IMR-90 (cell line): ENCODE data around the gene ELOA. TPM values are rescaled to one million over a fixed set of nuclear protein-coding genes. Genes with fewer than 3 reads are reported as not detected.
A peak's percentile ranks its signal among the peaks of the same experiment; 100 is the strongest.

Experiments used
- ATAC-seq: fragments of 200-7000 bp; cut with Tn5 transposase; 2 replicates; pipeline ENCODE4 v1.9.1; 2020; ENCODE audit warnings: low read depth, mild to moderate bottlenecking, moderate library complexity
- BruUV-seq: library from RNA; stranded (reverse); fragments of 400-500 nt; replicated peaks from 2 replicates; lab custom pipeline; 2021; lab: Mats Ljungman, UMichigan
- CTCF ChIA-PET: fragments of 300-600 bp; formaldehyde crosslinking; extraction: SDS; loops from one replicate; lab custom pipeline; 2021; ENCODE audit warnings: antibody characterized with exemption; lab: Yijun Ruan, JAX
- POLR2A ChIA-PET: fragments of 300-600 bp; sonication (Branson Sonifier 250); formaldehyde crosslinking; loops from one replicate; lab custom pipeline; 2022; ENCODE audit warnings: antibody characterized with exemption; ENCODE audit not compliant: unreplicated experiment; lab: Charles Lee
- DNase-seq: peaks from one replicate; pipeline ENCODE4 v3.0.0; 2013
- H2AFZ ChIP-seq: replicated peaks from 2 replicates; pipeline ENCODE3; 2013; ENCODE audit warnings: low read length, mild to moderate bottlenecking; ENCODE audit not compliant: poor library complexity
- H2AK5ac ChIP-seq: 2 replicates; pipeline ENCODE4 v1.6.1; 2013; ENCODE audit warnings: low read depth, low read length, inconsistent platforms
- H2AK9ac ChIP-seq: replicated peaks from 2 replicates; pipeline ENCODE3; 2013; ENCODE audit warnings: mild to moderate bottlenecking, low read depth, low read length, moderate library complexity; ENCODE audit not compliant: poor library complexity
- H2BK120ac ChIP-seq: 2 replicates; pipeline ENCODE4 v1.6.1; 2013; ENCODE audit warnings: low read depth, low read length, inconsistent platforms
- H2BK15ac ChIP-seq: 3 replicates; pipeline ENCODE4 v1.6.1; 2013; ENCODE audit warnings: low read depth, low read length, inconsistent platforms
- H2BK20ac ChIP-seq: 2 replicates; pipeline ENCODE4 v1.6.1; 2013; ENCODE audit warnings: low read depth, mild to moderate bottlenecking, inconsistent platforms, low read length, moderate library complexity
- H2BK5ac ChIP-seq: 2 replicates; pipeline ENCODE4 v1.6.1; 2013; ENCODE audit warnings: mild to moderate bottlenecking, low read depth, low read length, inconsistent platforms; ENCODE audit not compliant: poor library complexity, severe bottlenecking
- H3K14ac ChIP-seq: replicated peaks from 2 replicates; pipeline ENCODE4 v1.6.1; 2013; ENCODE audit warnings: low read depth, low read length, inconsistent platforms
- H3K18ac ChIP-seq: 2 replicates; pipeline ENCODE4 v1.6.1; 2013; ENCODE audit warnings: low read depth, low read length, control low read depth
- H3K23ac ChIP-seq: 2 replicates; pipeline ENCODE4 v1.6.1; 2013; ENCODE audit warnings: low read depth, low read length, inconsistent platforms
- H3K27ac ChIP-seq: 2 replicates; pipeline ENCODE4 v1.5.1; 2013; ENCODE audit warnings: mild to moderate bottlenecking, control low read depth, low read length; ENCODE audit not compliant: insufficient read depth
- H3K27me3 ChIP-seq: 2 replicates; pipeline ENCODE4 v1.6.1; 2013; ENCODE audit warnings: low read length; ENCODE audit not compliant: control insufficient read depth, insufficient read depth
- H3K36me3 ChIP-seq: 2 replicates; pipeline ENCODE4 v1.6.1; 2013; ENCODE audit warnings: low read length, mixed read lengths; ENCODE audit not compliant: control insufficient read depth, insufficient read depth
- H3K4ac ChIP-seq: 2 replicates; pipeline ENCODE4 v1.6.1; 2013; ENCODE audit warnings: low read depth, low read length, inconsistent platforms
- H3K4me1 ChIP-seq: 2 replicates; pipeline ENCODE4 v1.6.1; 2013; ENCODE audit warnings: low read length, mixed read lengths; ENCODE audit not compliant: control insufficient read depth, insufficient read depth
- H3K4me2 ChIP-seq: 2 replicates; pipeline ENCODE4 v1.6.1; 2013; ENCODE audit warnings: low read depth, mild to moderate bottlenecking, control low read depth, low read length, moderate library complexity
- H3K4me3 ChIP-seq: 2 replicates; pipeline ENCODE4 v1.5.1; 2013; ENCODE audit warnings: low read depth, mild to moderate bottlenecking, control low read depth, low read length, moderate library complexity; ENCODE audit not compliant: insufficient read depth
- H3K56ac ChIP-seq: 2 replicates; pipeline ENCODE4 v1.6.1; 2013; ENCODE audit warnings: low read length, inconsistent platforms; ENCODE audit not compliant: insufficient read depth; ENCODE audit errors: extremely low read depth
- H3K79me1 ChIP-seq, 2 experiments: 2 replicates each; pipeline ENCODE4 v1.6.1; 2013; ENCODE audit warnings: low read length in 2 of 2, inconsistent platforms in 1 of 2, low read depth in 1 of 2
- H3K9ac ChIP-seq: 2 replicates; pipeline ENCODE4 v1.6.1; 2013; ENCODE audit warnings: low read depth, low read length, control low read depth
- H3K9me1 ChIP-seq: 2 replicates; pipeline ENCODE4 v1.6.1; 2013; ENCODE audit warnings: low read length, inconsistent platforms; ENCODE audit not compliant: insufficient read depth
- H3K9me3 ChIP-seq: 2 replicates; pipeline ENCODE4 v1.6.1; 2013; ENCODE audit warnings: low read length; ENCODE audit not compliant: control insufficient read depth, insufficient read depth
- H4K20me1 ChIP-seq: 2 replicates; pipeline ENCODE4 v1.6.1; 2013; ENCODE audit warnings: low read length, inconsistent platforms; ENCODE audit not compliant: insufficient read depth
- H4K5ac ChIP-seq: 2 replicates; pipeline ENCODE4 v1.6.1; 2013; ENCODE audit warnings: mild to moderate bottlenecking, low read depth, low read length, control low read depth
- H4K8ac ChIP-seq, 2 experiments: 2 replicates each; pipeline ENCODE4 v1.6.1; 2013; ENCODE audit warnings: low read depth in 2 of 2, low read length in 2 of 2, control low read depth in 1 of 2, inconsistent platforms in 1 of 2
- H4K91ac ChIP-seq: 2 replicates; pipeline ENCODE4 v1.6.1; 2013; ENCODE audit warnings: low read depth, low read length, inconsistent platforms; ENCODE audit not compliant: insufficient read depth
- BHLHE40 ChIP-seq: fragments of 150-350 bp; IDR thresholded peaks from 2 replicates; pipeline ENCODE4 v1.6.1; 2016; ENCODE audit warnings: mild to moderate bottlenecking, low read depth, low read length
- MAFK ChIP-seq: IDR thresholded peaks from 2 replicates; pipeline ENCODE4 v1.6.1; 2012; ENCODE audit warnings: low read depth, low read length, improper control_type of control experiment
- RFX5 ChIP-seq: IDR thresholded peaks from 2 replicates; pipeline ENCODE4 v1.8.0; 2012; ENCODE audit warnings: low read depth, mild to moderate bottlenecking, low read length, moderate library complexity
- SMC3 ChIP-seq: fragments of 150-350 bp; IDR thresholded peaks from 2 replicates; pipeline ENCODE4 v1.6.1; 2016; ENCODE audit warnings: low read depth, mild to moderate bottlenecking, antibody characterized with exemption, low read length, moderate library complexity
- WGBS, 2 experiments: methylation state at CpG; one replicate each; pipeline versions ENCODE4 v1.1.5 to v1.1.7; 2013; ENCODE audit warnings: missing lambda C conversion rate in 2 of 2; ENCODE audit not compliant: insufficient read length in 1 of 2; ENCODE audit errors: extremely low coverage in 2 of 2; 5-methylcytosine and 5-hydroxymethylcytosine counted together
- dilution Hi-C: fragments of 300-500 bp; cut with HindIII; formaldehyde crosslinking; loops from one replicate; pipeline ENCODE4 v1.14.3; 2018; ENCODE audit warnings: low sequenced_read_pairs; ENCODE audit not compliant: unreplicated experiment
- in situ Hi-C: fragments of 300-500 bp; cut with MboI; formaldehyde crosslinking; loops from 3 replicates; pipeline ENCODE4 v1.14.3; 2019; ENCODE audit warnings: low sequenced_read_pairs, inconsistent platforms, mixed read lengths
- intact Hi-C: fragments of 100-400 bp; cut with micrococcal nuclease; formaldehyde crosslinking; loops from 2 replicates; pipeline ENCODE4 v1.10.0; 2022
- polyA plus RNA-seq, 3 experiments: library from polyadenylated mRNA; depleted of rRNA; stranded (reverse); fragments of >200 nt; gene quantifications; 2 replicates each; pipeline ENCODE4 v1.2.3, GENCODE V29; 2012; ENCODE audit warnings: low replicate concordance in 1 of 3
- total RNA-seq: library from RNA; depleted of rRNA; stranded (reverse); fragments of >200 nt; gene quantifications from 2 replicates; pipeline ENCODE4 v1.2.3, GENCODE V29; 2012
- TF ChIP-seq, protein P1 (sequence below): conservative IDR thresholded peaks from 2 replicates; pipeline ENCODE4 v1.5.1; 2012; ENCODE audit warnings: mild to moderate bottlenecking, low read depth, low read length, improper control_type of control experiment

The ELOA gene
- total and polyA plus RNA-seq, 2 of the 4 experiments (the other 2 are of a cell fraction): 22.9 to 40.7 TPM

DNA sequence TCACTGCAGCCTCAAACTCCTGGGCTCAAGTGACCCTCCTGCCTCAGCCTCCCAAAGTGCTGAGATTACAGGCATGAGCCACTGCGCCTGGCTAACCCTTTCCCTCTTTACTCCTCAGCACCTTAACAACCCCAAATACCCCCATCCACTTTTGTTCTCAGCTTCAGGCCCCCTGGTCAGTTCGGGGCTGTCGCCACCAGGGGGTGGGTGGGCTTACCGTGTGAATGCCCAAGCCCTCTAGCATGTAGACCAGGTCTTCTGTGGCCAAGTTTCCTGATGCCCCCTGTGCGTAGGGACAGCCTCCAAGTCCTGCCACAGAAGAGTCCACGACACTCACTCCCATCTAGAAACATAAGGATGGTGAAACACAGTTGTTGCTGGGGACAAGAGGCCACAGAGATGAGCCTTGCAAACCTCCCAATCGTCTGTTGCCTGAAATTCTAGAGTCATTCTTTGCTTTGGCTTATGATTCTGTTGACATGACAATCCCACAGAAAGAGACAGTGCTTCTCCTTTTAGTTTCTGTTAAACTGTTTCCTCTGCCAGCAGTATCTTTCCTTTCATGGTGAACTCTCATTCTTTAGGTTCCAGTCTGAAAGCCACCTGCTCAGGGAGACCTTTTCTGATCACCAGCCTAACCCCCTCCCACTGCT, 61.0 kb downstream of the ELOA start:
- H3K27me3 ChIP-seq: no peaks in the 10 kb centered on the region
- BruUV-seq: no TSS peak
- H2BK15ac ChIP-seq: no peak overlapping the region
- no peak overlapping the region for H4K5ac ChIP-seq
- no peak overlapping the region for H3K4ac ChIP-seq
- no peak overlapping the region for H2AK9ac ChIP-seq
- ATAC-seq: no peak
- no peak overlapping the region for H2AFZ ChIP-seq
- no peak overlapping the region for H3K18ac ChIP-seq
- H2BK5ac ChIP-seq: no peak overlapping the region
- H4K20me1 ChIP-seq: no peaks in the 10 kb centered on the region
- ChIA-PET POLR2A (no interaction called here), CTCF (no interaction called here)
- WGBS, 2 experiments: 74% methylated on average over 2 of the region's 7 CpGs; no CpG with 5 or more reads in 1 of the 2 experiments
- H3K4me3 ChIP-seq: no peak overlapping the region
- no peak overlapping the region for H2BK120ac ChIP-seq
- no peaks in the 10 kb centered on the region for H3K9me3 ChIP-seq
- peaks cover 4% of the 10 kb centered on the region; the same call in 1 of the 2 replicates for H3K4me1 ChIP-seq
- H3K79me1 ChIP-seq: peaks cover 13 to 14% of the 10 kb centered on the region in 2 experiments
- H4K8ac ChIP-seq: no peak overlapping the region
- no peak overlapping the region for H3K23ac ChIP-seq
- H2BK20ac ChIP-seq: no peak overlapping the region
- dilution Hi-C loops: no loop called here
- DNase-seq: no peak
- no peak for TF ChIP-seq MAFK
- TF ChIP-seq, protein P1, sequence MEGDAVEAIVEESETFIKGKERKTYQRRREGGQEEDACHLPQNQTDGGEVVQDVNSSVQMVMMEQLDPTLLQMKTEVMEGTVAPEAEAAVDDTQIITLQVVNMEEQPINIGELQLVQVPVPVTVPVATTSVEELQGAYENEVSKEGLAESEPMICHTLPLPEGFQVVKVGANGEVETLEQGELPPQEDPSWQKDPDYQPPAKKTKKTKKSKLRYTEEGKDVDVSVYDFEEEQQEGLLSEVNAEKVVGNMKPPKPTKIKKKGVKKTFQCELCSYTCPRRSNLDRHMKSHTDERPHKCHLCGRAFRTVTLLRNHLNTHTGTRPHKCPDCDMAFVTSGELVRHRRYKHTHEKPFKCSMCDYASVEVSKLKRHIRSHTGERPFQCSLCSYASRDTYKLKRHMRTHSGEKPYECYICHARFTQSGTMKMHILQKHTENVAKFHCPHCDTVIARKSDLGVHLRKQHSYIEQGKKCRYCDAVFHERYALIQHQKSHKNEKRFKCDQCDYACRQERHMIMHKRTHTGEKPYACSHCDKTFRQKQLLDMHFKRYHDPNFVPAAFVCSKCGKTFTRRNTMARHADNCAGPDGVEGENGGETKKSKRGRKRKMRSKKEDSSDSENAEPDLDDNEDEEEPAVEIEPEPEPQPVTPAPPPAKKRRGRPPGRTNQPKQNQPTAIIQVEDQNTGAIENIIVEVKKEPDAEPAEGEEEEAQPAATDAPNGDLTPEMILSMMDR: 0 out of 2 replicates have a peak, but pooled peaks have one; percentile 16
- TF ChIP-seq RFX5: no peak
- TF ChIP-seq BHLHE40: no peak
- no peak for TF ChIP-seq SMC3
- peaks cover 24% of the 10 kb centered on the region for H3K36me3 ChIP-seq
- H2AK5ac ChIP-seq: no peak overlapping the region
- no peak overlapping the region for H3K9ac ChIP-seq
- intact Hi-C loops: no loop called here
- H3K27ac ChIP-seq: no peak overlapping the region
- no peak overlapping the region for H3K14ac ChIP-seq
- in situ Hi-C loops: no loop called here
- H4K91ac ChIP-seq: no peak overlapping the region
- H3K56ac ChIP-seq: no peak overlapping the region
- H3K9me1 ChIP-seq: peaks cover 9% of the 10 kb centered on the region; the same call in 1 of the 2 replicates
- no peak overlapping the region for H3K4me2 ChIP-seq
